H1 (cell line): ENCODE measurements around the gene ST8SIA2. TPM values are rescaled to one million over a fixed set of nuclear protein-coding genes. Genes with fewer than 3 reads are reported as not detected.

ENCODE experiments used
- BACH1 ChIP-seq: IDR thresholded peaks from 2 replicates; pipeline ENCODE4 v1.6.1; 2012; ENCODE audit warnings: low read length, improper control_type of control experiment
- CHD1 ChIP-seq: IDR thresholded peaks from 2 replicates; pipeline ENCODE4 v1.6.1; 2012; ENCODE audit warnings: low read depth, low read length, improper control_type of control experiment
- CHD7 ChIP-seq: fragments of 300-600 bp; sonication (generic); IDR thresholded peaks from 2 replicates; pipeline ENCODE4 v1.7.1; 2012; ENCODE audit warnings: low read length, moderate library complexity, mild to moderate bottlenecking, inconsistent platforms; ENCODE audit not compliant: insufficient replicate concordance
- YY1 ChIP-seq: IDR thresholded peaks from 2 replicates; pipeline ENCODE4 v1.6.1; 2011; ENCODE audit warnings: low read depth, mild to moderate bottlenecking, low read length
- polyA plus RNA-seq, 7 experiments: library from polyadenylated mRNA; depleted of rRNA in 3 of 7; stranded (reverse) in 5 of 7; unstranded in 2 of 7; fragments of >200 nt in 5 of 7; fragments of 200-250 nt in 2 of 7; gene quantifications; 1 replicate in 5 of 7; 2 replicates in 1 of 7; 4 replicates in 1 of 7; pipeline versions ENCODE4 v1.2.1 to v1.2.3, GENCODE V29; 2011 to 2013; ENCODE audit warnings: missing spikeins in 2 of 7, mixed read lengths in 2 of 7
- total RNA-seq: library from RNA; stranded (reverse); fragmentation: NEBNext Ultra II Directional; extraction: Animal tissue kit (Norgen Biotek cat#: 25700); gene quantifications from 2 replicates; pipeline ENCODE4 v1.2.1, GENCODE V29; 2021

The ST8SIA2 gene
- total and polyA plus RNA-seq, 2 of the 8 experiments (the other 6 are each of a cell fraction or from before 2014, with no cell fraction given): 3.0 to 4.5 TPM

GRCh38 chr15:92492551-92493115, 99.0 kb downstream of the ST8SIA2 start (continued):
- TF ChIP-seq CHD7: no peak
- no peak for TF ChIP-seq YY1
- no peak for TF ChIP-seq BACH1
- TF ChIP-seq CHD1: no peak
